K562 (cell line): ENCODE data around the gene SERGEF. TPM values are rescaled to one million over a fixed set of nuclear protein-coding genes. Genes with fewer than 3 reads are reported as not detected.

Source experiments
- ATAC-seq: fragments of 200-7000 bp; cut with Tn5 transposase; 3 replicates; pipeline ENCODE4 v1.9.1; 2020; ENCODE audit warnings: moderate library complexity
- BruUV-seq: library from RNA; stranded (reverse); fragments of 400-500 nt; replicated peaks from 2 replicates; lab custom pipeline; 2021; lab: Mats Ljungman, UMichigan
- CTCF ChIA-PET: fragments of 300-600 bp; formaldehyde crosslinking; extraction: SDS; loops from one replicate; lab custom pipeline; 2021; ENCODE audit warnings: low intra/inter-chr PET ratio; lab: Yijun Ruan, JAX
- POLR2A ChIA-PET: fragments of 300-600, 350-650 bp; sonication (Branson Sonifier 250); formaldehyde crosslinking; extraction: SDS; loops from one replicate; lab custom pipeline; 2021; ENCODE audit warnings: antibody characterized with exemption, inconsistent platforms; lab: Yijun Ruan, JAX
- DNase-seq, 4 experiments: peaks; one replicate each; pipeline versions ENCODE4 v3.0.0 to v3.0.0-alpha.2; 2011 to 2018; ENCODE audit warnings: low spot score in 3 of 4, mixed read lengths in 3 of 4; ENCODE audit errors: extremely low read depth in 1 of 4
- FAIRE-seq: peaks from 2 replicates; lab custom pipeline; 2011; peaks lifted over from hg19 to GRCh38; lab: Jason Lieb, UNC
- H2AFZ ChIP-seq: 2 replicates; pipeline ENCODE4 v1.6.0; 2011; ENCODE audit warnings: low read depth, low read length, control low read depth, inconsistent platforms
- H3K27ac ChIP-seq: fragments of 200-600 bp; 3 replicates; pipeline ENCODE4 v1.8.0; 2011; ENCODE audit warnings: low read depth, mild to moderate bottlenecking, control low read depth, inconsistent platforms, low read length, moderate library complexity, mixed read lengths; ENCODE audit errors: extremely low read depth
- H3K27me3 ChIP-seq, 2 experiments: fragments of 300-600 bp in 1 of 2; 2 replicates in 1 of 2; 3 replicates in 1 of 2; pipeline versions ENCODE4 v1.6.0 to v1.8.0; 2011; ENCODE audit warnings: inconsistent platforms in 2 of 2, low read length in 2 of 2, mild to moderate bottlenecking in 1 of 2, mixed read lengths in 1 of 2, moderate library complexity in 1 of 2; ENCODE audit not compliant: control insufficient read depth in 2 of 2, insufficient read depth in 2 of 2
- H3K36me3 ChIP-seq: fragments of 300-600 bp; 3 replicates; pipeline ENCODE4 v1.8.0; 2011; ENCODE audit warnings: mild to moderate bottlenecking, low read length, inconsistent platforms; ENCODE audit not compliant: control insufficient read depth, insufficient read depth
- H3K4me1 ChIP-seq, 2 experiments: fragments of 200-600 bp in 1 of 2; replicated peaks in 1 of 2; 2 replicates in 1 of 2; 3 replicates in 1 of 2; pipeline versions ENCODE4 v1.5.1 to v1.8.0; 2011; ENCODE audit warnings: inconsistent platforms in 2 of 2, low read length in 2 of 2, mild to moderate bottlenecking in 1 of 2, mixed read lengths in 1 of 2, moderate library complexity in 1 of 2; ENCODE audit not compliant: control insufficient read depth in 2 of 2, insufficient read depth in 2 of 2
- H3K4me2 ChIP-seq: 2 replicates; pipeline ENCODE4 v1.6.1; 2011; ENCODE audit warnings: low read length, control low read depth, inconsistent platforms, mixed read lengths; ENCODE audit not compliant: insufficient read depth
- H3K4me3 ChIP-seq: fragments of 200-600 bp; sonication (generic), shearing (Covaris generic); 2 replicates; pipeline ENCODE4 v1.5.1; 2016; ENCODE audit warnings: control low read depth, inconsistent platforms
- H3K79me2 ChIP-seq: fragments of 200-600 bp; 3 replicates; pipeline ENCODE4 v1.8.0; 2011; ENCODE audit warnings: low read length, inconsistent platforms; ENCODE audit not compliant: control insufficient read depth, insufficient read depth
- H3K9ac ChIP-seq, 2 experiments: 2 replicates each; pipeline versions ENCODE4 v1.6.0 to v1.6.1; 2011; ENCODE audit warnings: low read depth in 2 of 2, low read length in 2 of 2, control low read depth in 1 of 2, inconsistent platforms in 1 of 2, mild to moderate bottlenecking in 1 of 2, mixed read lengths in 1 of 2; ENCODE audit not compliant: insufficient read depth in 1 of 2
- H3K9me1 ChIP-seq: one replicate; pipeline ENCODE4 v1.6.0; 2011; ENCODE audit warnings: inconsistent platforms, mild to moderate bottlenecking, low read length, moderate library complexity; ENCODE audit not compliant: control insufficient read depth, insufficient read depth
- H3K9me3 ChIP-seq: replicated peaks from 2 replicates; pipeline ENCODE4 v1.5.1; 2011; ENCODE audit warnings: low read depth, low read length, inconsistent platforms; ENCODE audit not compliant: control insufficient read depth, insufficient read depth
- H4K20me1 ChIP-seq: replicated peaks from 2 replicates; pipeline ENCODE4 v1.6.1; 2011; ENCODE audit warnings: low read length, inconsistent platforms, mixed read lengths; ENCODE audit not compliant: control insufficient read depth, insufficient read depth
- EP300 ChIP-seq: IDR thresholded peaks from 2 replicates; pipeline ENCODE4 v1.6.1; 2012; ENCODE audit warnings: low read length, improper control_type of control experiment
- JUND ChIP-seq, 2 experiments: IDR thresholded peaks; 2 replicates in 1 of 2; 3 replicates in 1 of 2; pipeline ENCODE4 v1.6.1; 2011; ENCODE audit warnings: borderline replicate concordance in 2 of 2, low read depth in 2 of 2, low read length in 2 of 2, improper control_type of control experiment in 1 of 2, missing biosample characterization in 1 of 2, missing genetic modification characterization in 1 of 2, missing genetic modification reagents in 1 of 2
- POU5F1 ChIP-seq: fragments of 150-350 bp; IDR thresholded peaks from 2 replicates; pipeline ENCODE4 v1.6.1; 2014; ENCODE audit warnings: borderline replicate concordance, low read length, low read depth, mild to moderate bottlenecking; ENCODE audit not compliant: partially characterized antibody
- RBFOX2 ChIP-seq: fragments of 200-400 bp; formaldehyde crosslinking; IDR thresholded peaks from 2 replicates; pipeline ENCODE4 v1.6.1; 2017; ENCODE audit warnings: low read depth, mild to moderate bottlenecking, low read length, moderate library complexity
- RHOXF2B ChIP-seq: fragments of 250-450 bp; sonication (Bioruptor Pico); conservative IDR thresholded peaks from 2 replicates; pipeline ENCODE4 v1.5.1; 2021
- TCF3 ChIP-seq: sonication (generic); formaldehyde crosslinking; IDR thresholded peaks from 2 replicates; pipeline ENCODE4 v1.4.0; 2020; ENCODE audit warnings: mild to moderate bottlenecking, missing genetic modification reagents
- ZNF133 ChIP-seq: fragments of 250-450 bp; sonication (Bioruptor Pico); IDR thresholded peaks from 2 replicates; pipeline ENCODE4 v1.4.0; 2020; ENCODE audit warnings: mild to moderate bottlenecking
- WGBS: fragments of 100-300 bp; shearing (Covaris generic); methylation state at CpG from one replicate; pipeline ENCODE4 v1.1.6; 2016; ENCODE audit warnings: low coverage, mixed read lengths; ENCODE audit not compliant: insufficient coverage; ENCODE audit errors: missing lambda C conversion rate; 5-methylcytosine and 5-hydroxymethylcytosine counted together
- in situ Hi-C: fragments of 300-500 bp; cut with MboI; formaldehyde crosslinking; loops from 4 replicates; pipeline ENCODE4 v1.15.0; 2018; ENCODE audit warnings: inconsistent platforms, mixed read lengths
- intact Hi-C: fragments of 100-400 bp; cut with micrococcal nuclease; formaldehyde crosslinking; loops from 2 replicates; pipeline ENCODE4 v1.14.2; 2022
- polyA plus RNA-seq, 8 experiments: library from polyadenylated mRNA; depleted of rRNA in 4 of 8; stranded (reverse) in 5 of 8; unstranded in 3 of 8; fragments of >200 nt; fragmentation: Nextera tagmentation in 2 of 8; fragmentation: Illumina TruSeq in 1 of 8; extraction: Ambion mirVana in 2 of 8; extraction: Trizol in 1 of 8; gene quantifications; 2 replicates each; pipeline versions ENCODE4 v1.2.1 to v1.2.3, GENCODE V29; 2011 to 2014; ENCODE audit warnings: inconsistent platforms in 1 of 8, missing spikeins in 1 of 8
- total RNA-seq, 7 experiments: library from RNA; depleted of rRNA in 6 of 7; stranded (reverse); fragments of >200 nt in 6 of 7; fragmentation: Illumina TruSeq in 2 of 7; extraction: Trizol in 2 of 7; gene quantifications; 2 replicates each; pipeline versions ENCODE4 v1.2.1 to v1.2.3, GENCODE V29; 2011 to 2021; ENCODE audit warnings: low replicate concordance in 1 of 7
- TF ChIP-seq, protein P1 (sequence below): fragments of 250-450 bp; sonication (Bioruptor Pico); IDR thresholded peaks from 2 replicates; pipeline ENCODE4 v1.5.0; 2020; ENCODE audit warnings: mild to moderate bottlenecking
- TF ChIP-seq, protein P2 (sequence below): fragments of 150-350 bp; conservative IDR thresholded peaks from 2 replicates; pipeline ENCODE4 v1.6.1; 2014; ENCODE audit warnings: low read length
- TF ChIP-seq, protein P3 (sequence below): fragments of 250-450 bp; sonication (Bioruptor Pico); IDR thresholded peaks from 2 replicates; pipeline ENCODE4 v1.6.1; 2021; ENCODE audit warnings: mild to moderate bottlenecking
- TF ChIP-seq, protein P4 (sequence below), 2 experiments: fragments of 450-650 bp in 1 of 2; IDR thresholded peaks; 2 replicates each; pipeline ENCODE4 v1.6.1; 2011 to 2017; ENCODE audit warnings: low read depth in 2 of 2, antibody characterized with exemption in 1 of 2, borderline replicate concordance in 1 of 2, low read length in 1 of 2, mild to moderate bottlenecking in 1 of 2, mixed read lengths in 1 of 2; ENCODE audit not compliant: control insufficient read depth in 1 of 2

Gene SERGEF
- total and polyA plus RNA-seq, 9 of the 15 experiments (the other 6 are each of a cell fraction or from before 2014, with no cell fraction given), result 10.2 to 28.0 (median 19.9) TPM

DNA sequence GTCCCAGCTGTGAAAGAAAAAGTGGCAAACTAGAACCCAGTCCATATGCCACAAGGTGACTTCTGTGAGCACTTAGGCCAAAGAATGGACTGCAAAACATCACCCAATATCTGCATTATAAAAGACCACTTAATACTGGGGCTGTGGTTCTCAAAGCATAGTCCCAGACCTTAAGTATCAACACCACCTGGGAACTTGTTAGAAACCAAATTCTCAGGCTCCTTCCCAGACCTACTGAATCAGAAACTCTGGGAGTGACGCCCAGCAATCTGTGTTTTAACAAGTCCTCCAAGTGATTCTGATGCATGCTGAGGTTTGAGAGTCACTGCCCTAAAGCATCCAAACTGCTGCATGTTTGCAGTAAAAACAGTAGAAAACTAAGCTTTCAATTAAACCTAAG, 81.3 kb downstream of the SERGEF start:
- H4K20me1 ChIP-seq, result no peaks in the 10 kb centered on the region
- H3K27me3 ChIP-seq, result no peaks in the 10 kb centered on the region
- FAIRE-seq, result no peak
- no peak overlapping the region for H3K9ac ChIP-seq
- H3K4me1 ChIP-seq, result no peaks in the 10 kb centered on the region
- no peak for DNase-seq
- intact Hi-C loops, result no loop called here
- BruUV-seq, result no TSS peak
- no peaks in the 10 kb centered on the region for H3K9me1 ChIP-seq
- TF ChIP-seq, protein P1, sequence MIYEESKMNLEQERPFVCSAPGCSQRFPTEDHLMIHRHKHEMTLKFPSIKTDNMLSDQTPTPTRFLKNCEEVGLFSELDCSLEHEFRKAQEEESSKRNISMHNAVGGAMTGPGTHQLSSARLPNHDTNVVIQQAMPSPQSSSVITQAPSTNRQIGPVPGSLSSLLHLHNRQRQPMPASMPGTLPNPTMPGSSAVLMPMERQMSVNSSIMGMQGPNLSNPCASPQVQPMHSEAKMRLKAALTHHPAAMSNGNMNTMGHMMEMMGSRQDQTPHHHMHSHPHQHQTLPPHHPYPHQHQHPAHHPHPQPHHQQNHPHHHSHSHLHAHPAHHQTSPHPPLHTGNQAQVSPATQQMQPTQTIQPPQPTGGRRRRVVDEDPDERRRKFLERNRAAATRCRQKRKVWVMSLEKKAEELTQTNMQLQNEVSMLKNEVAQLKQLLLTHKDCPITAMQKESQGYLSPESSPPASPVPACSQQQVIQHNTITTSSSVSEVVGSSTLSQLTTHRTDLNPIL (CRISPR knock-in tag), result no peak
- TF ChIP-seq RHOXF2B, result no peak
- TF ChIP-seq, protein P2, sequence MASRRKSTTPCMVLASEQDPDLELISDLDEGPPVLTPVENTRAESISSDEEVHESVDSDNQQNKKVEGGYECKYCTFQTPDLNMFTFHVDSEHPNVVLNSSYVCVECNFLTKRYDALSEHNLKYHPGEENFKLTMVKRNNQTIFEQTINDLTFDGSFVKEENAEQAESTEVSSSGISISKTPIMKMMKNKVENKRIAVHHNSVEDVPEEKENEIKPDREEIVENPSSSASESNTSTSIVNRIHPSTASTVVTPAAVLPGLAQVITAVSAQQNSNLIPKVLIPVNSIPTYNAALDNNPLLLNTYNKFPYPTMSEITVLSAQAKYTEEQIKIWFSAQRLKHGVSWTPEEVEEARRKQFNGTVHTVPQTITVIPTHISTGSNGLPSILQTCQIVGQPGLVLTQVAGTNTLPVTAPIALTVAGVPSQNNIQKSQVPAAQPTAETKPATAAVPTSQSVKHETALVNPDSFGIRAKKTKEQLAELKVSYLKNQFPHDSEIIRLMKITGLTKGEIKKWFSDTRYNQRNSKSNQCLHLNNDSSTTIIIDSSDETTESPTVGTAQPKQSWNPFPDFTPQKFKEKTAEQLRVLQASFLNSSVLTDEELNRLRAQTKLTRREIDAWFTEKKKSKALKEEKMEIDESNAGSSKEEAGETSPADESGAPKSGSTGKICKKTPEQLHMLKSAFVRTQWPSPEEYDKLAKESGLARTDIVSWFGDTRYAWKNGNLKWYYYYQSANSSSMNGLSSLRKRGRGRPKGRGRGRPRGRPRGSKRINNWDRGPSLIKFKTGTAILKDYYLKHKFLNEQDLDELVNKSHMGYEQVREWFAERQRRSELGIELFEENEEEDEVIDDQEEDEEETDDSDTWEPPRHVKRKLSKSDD, result no peak
- TF ChIP-seq, protein P3, sequence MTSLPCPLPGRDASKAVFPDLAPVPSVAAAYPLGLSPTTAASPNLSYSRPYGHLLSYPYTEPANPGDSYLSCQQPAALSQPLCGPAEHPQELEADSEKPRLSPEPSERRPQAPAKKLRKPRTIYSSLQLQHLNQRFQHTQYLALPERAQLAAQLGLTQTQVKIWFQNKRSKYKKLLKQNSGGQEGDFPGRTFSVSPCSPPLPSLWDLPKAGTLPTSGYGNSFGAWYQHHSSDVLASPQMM, result no peak
- TF ChIP-seq TCF3 (CRISPR knock-in tag), result no peak
- no peak for TF ChIP-seq EP300
- no peak for TF ChIP-seq ZNF133 (CRISPR knock-in tag)
- no peak for TF ChIP-seq JUND (IDR thresholded peaks at IDR 0.05; ENCODE audit: borderline replicate concordance, low read depth, low read length)
- no peak for TF ChIP-seq JUND (tag; IDR thresholded peaks at IDR 0.05; ENCODE audit: borderline replicate concordance, low read depth, low read length)
- TF ChIP-seq, protein P4, sequence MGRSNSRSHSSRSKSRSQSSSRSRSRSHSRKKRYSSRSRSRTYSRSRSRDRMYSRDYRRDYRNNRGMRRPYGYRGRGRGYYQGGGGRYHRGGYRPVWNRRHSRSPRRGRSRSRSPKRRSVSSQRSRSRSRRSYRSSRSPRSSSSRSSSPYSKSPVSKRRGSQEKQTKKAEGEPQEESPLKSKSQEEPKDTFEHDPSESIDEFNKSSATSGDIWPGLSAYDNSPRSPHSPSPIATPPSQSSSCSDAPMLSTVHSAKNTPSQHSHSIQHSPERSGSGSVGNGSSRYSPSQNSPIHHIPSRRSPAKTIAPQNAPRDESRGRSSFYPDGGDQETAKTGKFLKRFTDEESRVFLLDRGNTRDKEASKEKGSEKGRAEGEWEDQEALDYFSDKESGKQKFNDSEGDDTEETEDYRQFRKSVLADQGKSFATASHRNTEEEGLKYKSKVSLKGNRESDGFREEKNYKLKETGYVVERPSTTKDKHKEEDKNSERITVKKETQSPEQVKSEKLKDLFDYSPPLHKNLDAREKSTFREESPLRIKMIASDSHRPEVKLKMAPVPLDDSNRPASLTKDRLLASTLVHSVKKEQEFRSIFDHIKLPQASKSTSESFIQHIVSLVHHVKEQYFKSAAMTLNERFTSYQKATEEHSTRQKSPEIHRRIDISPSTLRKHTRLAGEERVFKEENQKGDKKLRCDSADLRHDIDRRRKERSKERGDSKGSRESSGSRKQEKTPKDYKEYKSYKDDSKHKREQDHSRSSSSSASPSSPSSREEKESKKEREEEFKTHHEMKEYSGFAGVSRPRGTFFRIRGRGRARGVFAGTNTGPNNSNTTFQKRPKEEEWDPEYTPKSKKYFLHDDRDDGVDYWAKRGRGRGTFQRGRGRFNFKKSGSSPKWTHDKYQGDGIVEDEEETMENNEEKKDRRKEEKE (IDR thresholded peaks at IDR 0.05; ENCODE audit: borderline replicate concordance in 1 of 2, control insufficient read depth in 1 of 2, low read depth in 2 of 2, low read length in 1 of 2), result no peak
- TF ChIP-seq RBFOX2, result no peak
- no peak for TF ChIP-seq POU5F1
- H2AFZ ChIP-seq, result no peak overlapping the region
- ChIA-PET CTCF (no interaction called here), POLR2A (no interaction called here)
- no peak for ATAC-seq
- H3K9me3 ChIP-seq, result no peaks in the 10 kb centered on the region
- no peak overlapping the region for H3K4me2 ChIP-seq
- H3K79me2 ChIP-seq, result no peaks in the 10 kb centered on the region
- in situ Hi-C loops, result no loop called here
- no peaks in the 10 kb centered on the region for H3K36me3 ChIP-seq
- WGBS, result 63% methylated on average over 1 of the region's 1 CpG
- no peak overlapping the region for H3K27ac ChIP-seq
- H3K4me3 ChIP-seq, result no peak overlapping the region
